K562 (cell line): Measurements from ENCODE around the gene RHOC. TPM values are rescaled to one million over a fixed set of nuclear protein-coding genes. Genes with fewer than 3 reads are reported as not detected.

Experiments
- ARID4B ChIP-seq: sonication (generic); formaldehyde crosslinking; IDR thresholded peaks from 2 replicates; pipeline ENCODE4 v1.8.0; 2022; ENCODE audit warnings: mild to moderate bottlenecking, missing genetic modification reagents
- CEBPG ChIP-seq, 3 experiments: fragments of 200-800 bp in 1 of 3; sonication (Bioruptor generic) in 1 of 3; sonication (generic) in 1 of 3; formaldehyde crosslinking in 1 of 3; IDR thresholded peaks in 2 of 3; conservative IDR thresholded peaks in 1 of 3; 2 replicates each; pipeline versions ENCODE4 v1.6.1 to v1.8.0; 2016 to 2022; ENCODE audit warnings: missing compliant biosample characterization in 2 of 3, missing genetic modification characterization in 2 of 3, mild to moderate bottlenecking in 1 of 3, missing genetic modification reagents in 1 of 3
- CHD7 ChIP-seq: fragments of 200-600 bp; sonication (generic); IDR thresholded peaks from one replicate; pipeline ENCODE4 v1.6.1; 2012; ENCODE audit warnings: mild to moderate bottlenecking, low read depth, low read length, inconsistent platforms
- FOSL1 ChIP-seq: fragments of 200-800 bp; sonication (Bioruptor generic); conservative IDR thresholded peaks from 2 replicates; pipeline ENCODE4 v1.6.1; 2016; ENCODE audit warnings: missing genetic modification characterization, missing compliant biosample characterization
- IRF2 ChIP-seq: sonication (generic); formaldehyde crosslinking; IDR thresholded peaks from 2 replicates; pipeline ENCODE4 v1.8.1; 2022; ENCODE audit warnings: mild to moderate bottlenecking, missing genetic modification reagents
- MYC ChIP-seq, 2 experiments: fragments of 250-450 bp in 1 of 2; sonication (Bioruptor Pico) in 1 of 2; IDR thresholded peaks; 2 replicates each; pipeline versions ENCODE4 v1.5.1 to v1.6.1; 2012 to 2021; ENCODE audit warnings: low read depth in 2 of 2, borderline replicate concordance in 1 of 2, improper control_type of control experiment in 1 of 2, low read length in 1 of 2, mild to moderate bottlenecking in 1 of 2, moderate library complexity in 1 of 2
- ZNF217 ChIP-seq: sonication (generic); formaldehyde crosslinking; IDR thresholded peaks from 2 replicates; pipeline ENCODE4 v1.8.0; 2022; ENCODE audit warnings: mild to moderate bottlenecking, missing genetic modification reagents
- polyA plus RNA-seq, 8 experiments: library from polyadenylated mRNA; depleted of rRNA in 4 of 8; stranded (reverse) in 5 of 8; unstranded in 3 of 8; fragments of >200 nt; fragmentation: Nextera tagmentation in 2 of 8; fragmentation: Illumina TruSeq in 1 of 8; extraction: Ambion mirVana in 2 of 8; extraction: Trizol in 1 of 8; gene quantifications; 2 replicates each; pipeline versions ENCODE4 v1.2.1 to v1.2.3, GENCODE V29; 2011 to 2014; ENCODE audit warnings: inconsistent platforms in 1 of 8, missing spikeins in 1 of 8
- total RNA-seq, 7 experiments: library from RNA; depleted of rRNA in 6 of 7; stranded (reverse); fragments of >200 nt in 6 of 7; fragmentation: Illumina TruSeq in 2 of 7; extraction: Trizol in 2 of 7; gene quantifications; 2 replicates each; pipeline versions ENCODE4 v1.2.1 to v1.2.3, GENCODE V29; 2011 to 2021; ENCODE audit warnings: low replicate concordance in 1 of 7
- TF ChIP-seq, protein P1 (sequence below): fragments of 250-450 bp; sonication (Bioruptor Pico); IDR thresholded peaks from 2 replicates; pipeline ENCODE4 v1.4.0; 2020; ENCODE audit warnings: mild to moderate bottlenecking

RHOC gene
- total and polyA plus RNA-seq, 9 of the 15 experiments (the other 6 are each of a cell fraction or from before 2014, with no cell fraction given): 35.2 to 364 (median 204) TPM

- TF ChIP-seq MYC (IDR thresholded peaks at IDR 0.05; ENCODE audit: low read depth, low read length) (peak; percentile 68; the same call in 1 of the 2 replicates), MYC (CRISPR knock-in tag; IDR thresholded peaks at IDR 0.05; ENCODE audit: borderline replicate concordance, low read depth) (peak; percentile 83), IRF2 (CRISPR knock-in tag) (peak; percentile 96), ZNF217 (CRISPR knock-in tag) (no peak), CEBPG (CRISPR knock-in tag; IDR thresholded peaks at IDR 0.05) (no peak), CEBPG (tag; conservative IDR thresholded peaks at IDR 0.05 in 1 of 2, IDR thresholded peaks at IDR 0.05 in 1 of 2) (no peak), CHD7 (no peak), ARID4B (no peak), FOSL1 (tag) (no peak; the same call in 1 of the 2 replicates)
- TF ChIP-seq, protein P1, sequence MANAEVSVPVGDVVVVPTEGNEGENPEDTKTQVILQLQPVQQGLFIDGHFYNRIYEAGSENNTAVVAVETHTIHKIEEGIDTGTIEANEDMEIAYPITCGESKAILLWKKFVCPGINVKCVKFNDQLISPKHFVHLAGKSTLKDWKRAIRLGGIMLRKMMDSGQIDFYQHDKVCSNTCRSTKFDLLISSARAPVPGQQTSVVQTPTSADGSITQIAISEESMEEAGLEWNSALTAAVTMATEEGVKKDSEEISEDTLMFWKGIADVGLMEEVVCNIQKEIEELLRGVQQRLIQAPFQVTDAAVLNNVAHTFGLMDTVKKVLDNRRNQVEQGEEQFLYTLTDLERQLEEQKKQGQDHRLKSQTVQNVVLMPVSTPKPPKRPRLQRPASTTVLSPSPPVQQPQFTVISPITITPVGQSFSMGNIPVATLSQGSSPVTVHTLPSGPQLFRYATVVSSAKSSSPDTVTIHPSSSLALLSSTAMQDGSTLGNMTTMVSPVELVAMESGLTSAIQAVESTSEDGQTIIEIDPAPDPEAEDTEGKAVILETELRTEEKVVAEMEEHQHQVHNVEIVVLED (CRISPR knock-in tag): no peak
These were observed 32.4 kb downstream of the RHOC start, which contains the start of gene MOV10 (continued) for GRCh38 chr1:112674440-112674985.
